OCI-LY7 (cell line): ENCODE measurements around the gene SORCS1.

Experiments
- CTCF ChIP-seq: fragments of 200-600 bp; sonication (generic); conservative IDR thresholded peaks from 2 replicates; pipeline ENCODE4 v1.5.1; 2014; ENCODE audit warnings: mild to moderate bottlenecking, antibody characterized with exemption, low read length, moderate library complexity, mixed read lengths
- EZH2phosphoT487 ChIP-seq: fragments of 200-600 bp; sonication (generic); IDR thresholded peaks from 2 replicates; pipeline ENCODE4 v1.6.1; 2018; ENCODE audit warnings: low read depth, borderline replicate concordance, mild to moderate bottlenecking, mixed run types, antibody characterized with exemption, low read length, moderate library complexity, mixed read lengths

- no peak for TF ChIP-seq CTCF
- no peak for TF ChIP-seq EZH2phosphoT487
These were observed 484.4 kb downstream of the SORCS1 start for GRCh38 chr10:106680061-106680460.
